Liver (tissue), 3 donors: ENCODE data around the gene FBXO48.

Source experiments
- ATF3 ChIP-seq: IDR thresholded peaks from 2 replicates; pipeline ENCODE4 v1.6.1; 2016; ENCODE audit warnings: antibody characterized with exemption
- GABPA ChIP-seq, 2 donors: IDR thresholded peaks in 1 of 2; conservative IDR thresholded peaks in 1 of 2; 2 replicates each; pipeline ENCODE4 v1.6.1; 2016; ENCODE audit warnings: antibody characterized with exemption in 2 of 2, mild to moderate bottlenecking in 1 of 2, moderate library complexity in 1 of 2
- HNF4A ChIP-seq, 2 donors: conservative IDR thresholded peaks; 2 replicates each; pipeline ENCODE4 v1.6.1; 2016; ENCODE audit warnings: antibody characterized with exemption in 2 of 2, mild to moderate bottlenecking in 2 of 2
- MAX ChIP-seq: IDR thresholded peaks from 2 replicates; pipeline ENCODE4 v1.6.1; 2016; ENCODE audit warnings: antibody characterized with exemption
- NR2F2 ChIP-seq: IDR thresholded peaks from 2 replicates; pipeline ENCODE4 v1.6.1; 2016; ENCODE audit warnings: antibody characterized with exemption
- RAD21 ChIP-seq, 2 donors: IDR thresholded peaks; 2 replicates each; pipeline ENCODE4 v1.6.1; 2016; ENCODE audit warnings: antibody characterized with exemption in 2 of 2, mild to moderate bottlenecking in 2 of 2
- REST ChIP-seq: IDR thresholded peaks from 2 replicates; pipeline ENCODE4 v1.6.1; 2016; ENCODE audit warnings: antibody characterized with exemption, mild to moderate bottlenecking
- RXRA ChIP-seq, 2 donors: IDR thresholded peaks; 2 replicates each; pipeline ENCODE4 v1.6.1; 2017 to 2018; ENCODE audit warnings: antibody characterized with exemption in 2 of 2, mild to moderate bottlenecking in 1 of 2
- TAF1 ChIP-seq: conservative IDR thresholded peaks from 2 replicates; pipeline ENCODE4 v1.6.1; 2016; ENCODE audit warnings: antibody characterized with exemption, mild to moderate bottlenecking
- YY1 ChIP-seq: IDR thresholded peaks from 2 replicates; pipeline ENCODE4 v1.6.1; 2016; ENCODE audit warnings: antibody characterized with exemption, mild to moderate bottlenecking
- ZBTB33 ChIP-seq: IDR thresholded peaks from 2 replicates; pipeline ENCODE4 v1.6.1; 2016; ENCODE audit warnings: antibody characterized with exemption
- TF ChIP-seq, protein P1 (sequence below): fragments of 150-350 bp; IDR thresholded peaks from 2 replicates; pipeline ENCODE4 v1.5.1; 2017; ENCODE audit warnings: improper control_type of control experiment, low read depth, low read length; ENCODE audit not compliant: missing input control
- donor health status: healthy.
- donor health status: healthy.

- no peak for TF ChIP-seq YY1
- TF ChIP-seq, protein P1, sequence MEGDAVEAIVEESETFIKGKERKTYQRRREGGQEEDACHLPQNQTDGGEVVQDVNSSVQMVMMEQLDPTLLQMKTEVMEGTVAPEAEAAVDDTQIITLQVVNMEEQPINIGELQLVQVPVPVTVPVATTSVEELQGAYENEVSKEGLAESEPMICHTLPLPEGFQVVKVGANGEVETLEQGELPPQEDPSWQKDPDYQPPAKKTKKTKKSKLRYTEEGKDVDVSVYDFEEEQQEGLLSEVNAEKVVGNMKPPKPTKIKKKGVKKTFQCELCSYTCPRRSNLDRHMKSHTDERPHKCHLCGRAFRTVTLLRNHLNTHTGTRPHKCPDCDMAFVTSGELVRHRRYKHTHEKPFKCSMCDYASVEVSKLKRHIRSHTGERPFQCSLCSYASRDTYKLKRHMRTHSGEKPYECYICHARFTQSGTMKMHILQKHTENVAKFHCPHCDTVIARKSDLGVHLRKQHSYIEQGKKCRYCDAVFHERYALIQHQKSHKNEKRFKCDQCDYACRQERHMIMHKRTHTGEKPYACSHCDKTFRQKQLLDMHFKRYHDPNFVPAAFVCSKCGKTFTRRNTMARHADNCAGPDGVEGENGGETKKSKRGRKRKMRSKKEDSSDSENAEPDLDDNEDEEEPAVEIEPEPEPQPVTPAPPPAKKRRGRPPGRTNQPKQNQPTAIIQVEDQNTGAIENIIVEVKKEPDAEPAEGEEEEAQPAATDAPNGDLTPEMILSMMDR, result no peak
- no peak for TF ChIP-seq RAD21 (IDR thresholded peaks at IDR 0.05)
- no peak for TF ChIP-seq RXRA (IDR thresholded peaks at IDR 0.05)
- TF ChIP-seq GABPA (IDR thresholded peaks at IDR 0.05 in 1 of 2, conservative IDR thresholded peaks at IDR 0.05 in 1 of 2), result no peak
- TF ChIP-seq REST, result no peak
- TF ChIP-seq ATF3, result no peak
- TF ChIP-seq MAX, result no peak
- TF ChIP-seq TAF1, result no peak
- no peak for TF ChIP-seq ZBTB33
- TF ChIP-seq NR2F2, result no peak
- TF ChIP-seq HNF4A (conservative IDR thresholded peaks at IDR 0.05), result no peak
Measured at GRCh38 chr2:68436270-68436669, 30.8 kb downstream of the FBXO48 start.
